ENCODE results near the gene HTRA1. TPM values are rescaled to one million over a fixed set of nuclear protein-coding genes. Genes with fewer than 3 reads are reported as not detected.

The HTRA1 gene
- total RNA-seq, 2 donors from 2014 or later: 14.6 to 37.0 TPM

GRCh38 chr10:122450353-122450990 is 10.9 kb upstream of the HTRA1 start:
- ATAC-seq: no peak
- no peak for DNase-seq
- intact Hi-C loops (cut with DNase I, micrococcal nuclease): no loop called here

- intact Hi-C loops (cut with DNase I, micrococcal nuclease): no loop called here
- DNase-seq (no peak), ATAC-seq (no peak)
Observed at GRCh38 chr10:122454071-122454470, 7.3 kb upstream of the HTRA1 start.

- intact Hi-C loops (cut with DNase I, micrococcal nuclease): no loop called here
- no peak for DNase-seq
- ATAC-seq: no peak
Observed at GRCh38 chr10:122454603-122455080, 6.7 kb upstream of the HTRA1 start, which contains the start of gene ARMS2. Gene ARMS2, plus strand, starts transcription at chr10:122454653. Its CDS starts 75 bp downstream, at chr10:122454728.

- ATAC-seq: no peak
- intact Hi-C loops (cut with DNase I, micrococcal nuclease): no loop called here
- DNase-seq: no peak
Observed at GRCh38 chr10:122455376-122456079, 5.8 kb upstream of the HTRA1 start.

- DNase-seq (no peak), ATAC-seq (no peak)
- intact Hi-C loops (cut with DNase I, micrococcal nuclease): no loop called here
Observed at GRCh38 chr10:122457934-122458333, 3.4 kb upstream of the HTRA1 start.

- DNase-seq (no peak), ATAC-seq (no peak)
- intact Hi-C loops (cut with DNase I, micrococcal nuclease): no loop called here
Observed at GRCh38 chr10:122458693-122459092, 2.7 kb upstream of the HTRA1 start.

GRCh38 chr10:122459561-122460273 is 1.6 kb upstream of the HTRA1 start:
- intact Hi-C loops (cut with DNase I, micrococcal nuclease): no loop called here
- DNase-seq: no peak
- ATAC-seq: no peak

GRCh38 chr10:122460891-122461293 is 461 bp upstream of the HTRA1 start:
- DNase-seq (no peak), ATAC-seq (no peak)
- intact Hi-C loops (cut with DNase I, micrococcal nuclease): no loop called here

GRCh38 chr10:122461729-122462532 is 578 bp downstream of the HTRA1 start:
- DNase-seq (peak in 1 of 2 donors; percentile 47), ATAC-seq (peak; percentile 72)
- intact Hi-C loops (cut with DNase I, micrococcal nuclease): no loop called here

- peak; percentile 10 for ATAC-seq
- intact Hi-C loops (cut with DNase I, micrococcal nuclease): no loop called here
- peak in 1 of 2 donors; percentile 31 for DNase-seq
Observed at GRCh38 chr10:122462533-122463465, 1.4 kb downstream of the HTRA1 start.

GRCh38 chr10:122463466-122464249 is 2.3 kb downstream of the HTRA1 start:
- DNase-seq: no peak
- intact Hi-C loops (cut with DNase I, micrococcal nuclease): no loop called here
- ATAC-seq: no peak

- ATAC-seq (no peak), DNase-seq (no peak)
- intact Hi-C loops (cut with DNase I, micrococcal nuclease): no loop called here
Observed at GRCh38 chr10:122464250-122464510, 2.8 kb downstream of the HTRA1 start.

- no peak for DNase-seq
- no peak for ATAC-seq
- intact Hi-C loops (cut with DNase I, micrococcal nuclease): no loop called here
Observed at GRCh38 chr10:122464586-122464985, 3.2 kb downstream of the HTRA1 start.

- DNase-seq: no peak
- intact Hi-C loops (cut with DNase I, micrococcal nuclease): no loop called here
- no peak for ATAC-seq
Observed at GRCh38 chr10:122465401-122466040, 4.2 kb downstream of the HTRA1 start.

- no peak for DNase-seq
- intact Hi-C loops (cut with DNase I, micrococcal nuclease): no loop called here
- no peak for ATAC-seq
Observed at GRCh38 chr10:122466951-122467381, 5.6 kb downstream of the HTRA1 start.

GRCh38 chr10:122467701-122468100 is 6.3 kb downstream of the HTRA1 start:
- no peak for DNase-seq

GRCh38 chr10:122468307-122468925 is 7.1 kb downstream of the HTRA1 start:
- DNase-seq: no peak
- intact Hi-C loops (cut with DNase I, micrococcal nuclease): no loop called here
- ATAC-seq: no peak

More at GRCh38 chr10:122467701-122468100, 6.3 kb downstream of the HTRA1 start:
- intact Hi-C loops (cut with DNase I, micrococcal nuclease): no loop called here
- no peak for ATAC-seq

All from left colon (tissue), 2 donors.